Glutamatergic neuron (in vitro differentiated cells): Measurements from ENCODE around the gene ANKH. TPM values are rescaled to one million over a fixed set of nuclear protein-coding genes. Genes with fewer than 3 reads are reported as not detected.

ENCODE experiments used
- DNase-seq: peaks from one replicate; pipeline ENCODE4 v3.0.0; 2022
- H3K27ac Mint-ChIP-seq: one replicate; pipeline ENCODE4 v1.8.0; 2020; ENCODE audit warnings: mild to moderate bottlenecking, mixed read lengths, inconsistent platforms; ENCODE audit not compliant: unreplicated experiment
- H3K27me3 Mint-ChIP-seq: one replicate; pipeline ENCODE4 v1.8.0; 2020; ENCODE audit warnings: mild to moderate bottlenecking, moderate library complexity, mixed read lengths, inconsistent platforms; ENCODE audit not compliant: unreplicated experiment
- H3K36me3 Mint-ChIP-seq: one replicate; pipeline ENCODE4 v1.8.0; 2020; ENCODE audit warnings: mild to moderate bottlenecking, mixed read lengths, inconsistent platforms; ENCODE audit not compliant: unreplicated experiment
- H3K4me1 Mint-ChIP-seq: one replicate; pipeline ENCODE4 v1.8.0; 2020; ENCODE audit warnings: mild to moderate bottlenecking, low read depth, mixed read lengths, inconsistent platforms; ENCODE audit not compliant: unreplicated experiment
- H3K4me3 Mint-ChIP-seq: one replicate; pipeline ENCODE4 v1.8.0; 2020; ENCODE audit warnings: mild to moderate bottlenecking, mixed read lengths, inconsistent platforms; ENCODE audit not compliant: unreplicated experiment
- H3K9me3 Mint-ChIP-seq: one replicate; pipeline ENCODE4 v1.8.0; 2020; ENCODE audit warnings: mild to moderate bottlenecking, moderate library complexity, mixed read lengths, inconsistent platforms; ENCODE audit not compliant: unreplicated experiment
- total RNA-seq: library from RNA; stranded (reverse); fragmentation: NEBNext Ultra II Directional; extraction: Animal tissue kit (Norgen Biotek cat#: 25700); gene quantifications from one replicate; pipeline ENCODE4 v1.2.1, GENCODE V29; 2021; ENCODE audit not compliant: unreplicated experiment
- TF ChIP-seq, protein P1 (sequence below): fragments of 200-600 bp; sonication (generic); IDR thresholded peaks from one replicate; pipeline ENCODE4 v1.5.0; 2021; ENCODE audit not compliant: partially characterized antibody, unreplicated experiment

Gene ANKH
- total RNA-seq, 1 donor from 2014 or later, result 83.3 TPM

DNA sequence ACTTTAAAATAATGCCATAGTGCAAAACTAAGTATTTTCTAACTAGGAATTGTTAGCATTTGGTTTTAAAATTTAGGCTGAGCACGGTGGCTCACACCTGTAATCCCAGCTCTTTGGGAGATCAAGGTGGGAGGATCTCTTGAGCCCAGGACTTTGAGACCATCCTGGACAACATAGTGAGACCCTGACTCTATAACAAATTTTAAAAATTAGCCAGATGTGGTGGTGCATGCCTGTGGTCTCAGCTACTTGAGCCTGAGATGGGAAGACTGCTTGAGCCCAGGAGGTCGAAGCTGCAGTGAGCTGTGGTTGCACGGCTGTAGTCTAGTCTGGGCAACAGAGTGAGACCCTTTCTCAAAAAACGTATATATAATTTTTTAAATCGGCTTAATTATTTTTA lies 202.2 kb downstream of the ANKH start:
- Mint-ChIP-seq H3K4me1 (peaks cover 11% of the 10 kb centered on the region), H3K36me3 (no peaks in the 10 kb centered on the region), H3K27me3 (peaks cover 4% of the 10 kb centered on the region), H3K9me3 (peaks cover 1% of the 10 kb centered on the region), H3K27ac (no peak overlapping the region), H3K4me3 (no peak overlapping the region)
- no peak for DNase-seq
- TF ChIP-seq, protein P1, sequence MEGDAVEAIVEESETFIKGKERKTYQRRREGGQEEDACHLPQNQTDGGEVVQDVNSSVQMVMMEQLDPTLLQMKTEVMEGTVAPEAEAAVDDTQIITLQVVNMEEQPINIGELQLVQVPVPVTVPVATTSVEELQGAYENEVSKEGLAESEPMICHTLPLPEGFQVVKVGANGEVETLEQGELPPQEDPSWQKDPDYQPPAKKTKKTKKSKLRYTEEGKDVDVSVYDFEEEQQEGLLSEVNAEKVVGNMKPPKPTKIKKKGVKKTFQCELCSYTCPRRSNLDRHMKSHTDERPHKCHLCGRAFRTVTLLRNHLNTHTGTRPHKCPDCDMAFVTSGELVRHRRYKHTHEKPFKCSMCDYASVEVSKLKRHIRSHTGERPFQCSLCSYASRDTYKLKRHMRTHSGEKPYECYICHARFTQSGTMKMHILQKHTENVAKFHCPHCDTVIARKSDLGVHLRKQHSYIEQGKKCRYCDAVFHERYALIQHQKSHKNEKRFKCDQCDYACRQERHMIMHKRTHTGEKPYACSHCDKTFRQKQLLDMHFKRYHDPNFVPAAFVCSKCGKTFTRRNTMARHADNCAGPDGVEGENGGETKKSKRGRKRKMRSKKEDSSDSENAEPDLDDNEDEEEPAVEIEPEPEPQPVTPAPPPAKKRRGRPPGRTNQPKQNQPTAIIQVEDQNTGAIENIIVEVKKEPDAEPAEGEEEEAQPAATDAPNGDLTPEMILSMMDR, result no peak

DNA sequence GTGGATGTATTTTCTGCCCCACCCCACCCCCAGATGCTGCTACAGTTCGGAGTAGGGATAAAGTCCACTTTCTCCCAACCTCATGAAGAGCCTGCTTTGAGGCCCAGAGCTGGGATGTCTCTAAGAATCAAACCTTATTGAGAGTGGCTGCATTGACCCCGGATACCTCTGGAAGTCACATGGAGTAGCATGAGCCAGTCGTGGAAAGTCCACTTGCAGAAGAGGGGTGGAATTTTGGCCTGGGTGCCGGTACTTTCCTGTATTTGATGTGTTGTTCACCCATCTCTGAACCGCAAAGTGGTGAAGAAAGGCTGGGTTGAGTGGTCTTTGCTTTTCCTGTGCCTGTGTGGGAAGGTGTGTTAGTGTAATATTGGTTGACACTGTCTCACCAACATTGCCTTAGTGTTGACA lies 203.4 kb downstream of the ANKH start:
- Mint-ChIP-seq H3K9me3 (peaks cover 4% of the 10 kb centered on the region), H3K27me3 (peaks cover 5% of the 10 kb centered on the region), H3K4me3 (no peak overlapping the region), H3K27ac (no peak overlapping the region), H3K4me1 (peaks cover 12% of the 10 kb centered on the region), H3K36me3 (no peaks in the 10 kb centered on the region)
- TF ChIP-seq, protein P1, result no peak
- no peak for DNase-seq

DNA sequence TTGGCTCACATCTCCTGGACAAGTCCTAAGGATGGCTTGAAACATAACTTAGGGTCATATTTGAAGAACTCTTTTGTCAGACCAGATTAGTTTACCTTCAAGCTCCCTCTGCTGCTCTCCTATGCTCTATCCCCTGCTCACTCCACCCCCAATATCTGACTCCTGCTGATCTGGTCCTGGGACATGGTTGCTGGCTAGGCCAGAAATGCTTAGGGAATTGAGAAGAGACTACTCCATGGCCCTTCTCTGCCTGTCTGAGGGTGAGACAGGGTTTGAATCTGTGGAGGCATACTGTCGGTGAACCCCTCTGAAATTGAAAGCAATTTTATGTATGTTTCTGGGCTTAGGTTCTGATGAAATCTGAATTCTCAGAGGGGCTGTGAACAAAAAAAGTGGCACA lies 203.8 kb downstream of the ANKH start:
- DNase-seq, result no peak
- Mint-ChIP-seq H3K27ac (no peak overlapping the region), H3K4me3 (no peak overlapping the region), H3K4me1 (peaks cover 12% of the 10 kb centered on the region), H3K27me3 (peaks cover 5% of the 10 kb centered on the region), H3K9me3 (peaks cover 4% of the 10 kb centered on the region), H3K36me3 (no peaks in the 10 kb centered on the region)
- TF ChIP-seq, protein P1, result no peak

DNA sequence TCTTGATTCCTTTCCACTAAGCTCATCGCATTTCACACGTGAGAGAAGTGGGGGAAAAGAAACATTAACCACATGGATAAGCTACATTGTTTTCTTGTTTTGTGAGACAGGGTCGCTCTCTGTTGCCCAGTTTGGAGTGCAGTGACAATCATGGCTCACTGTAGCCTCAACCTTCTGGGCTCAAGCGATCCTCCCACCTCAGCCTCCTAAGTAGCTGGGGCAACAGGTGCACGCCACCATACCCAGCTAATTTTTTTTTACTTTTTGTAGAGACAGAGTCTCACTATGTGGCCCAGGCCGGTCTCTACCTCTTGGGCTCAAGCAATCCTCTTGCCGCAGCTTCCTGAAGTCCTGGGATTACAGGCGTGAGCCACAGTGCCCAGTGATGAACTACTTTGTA lies 204.3 kb downstream of the ANKH start:
- H3K4me1 Mint-ChIP-seq, result peaks cover 12% of the 10 kb centered on the region
- H3K27me3 Mint-ChIP-seq, result peaks cover 5% of the 10 kb centered on the region
- no peak overlapping the region for H3K4me3 Mint-ChIP-seq
- no peak for DNase-seq
- no peaks in the 10 kb centered on the region for H3K36me3 Mint-ChIP-seq
- H3K27ac Mint-ChIP-seq, result no peak overlapping the region
- TF ChIP-seq, protein P1, result no peak
- H3K9me3 Mint-ChIP-seq, result peaks cover 4% of the 10 kb centered on the region

DNA sequence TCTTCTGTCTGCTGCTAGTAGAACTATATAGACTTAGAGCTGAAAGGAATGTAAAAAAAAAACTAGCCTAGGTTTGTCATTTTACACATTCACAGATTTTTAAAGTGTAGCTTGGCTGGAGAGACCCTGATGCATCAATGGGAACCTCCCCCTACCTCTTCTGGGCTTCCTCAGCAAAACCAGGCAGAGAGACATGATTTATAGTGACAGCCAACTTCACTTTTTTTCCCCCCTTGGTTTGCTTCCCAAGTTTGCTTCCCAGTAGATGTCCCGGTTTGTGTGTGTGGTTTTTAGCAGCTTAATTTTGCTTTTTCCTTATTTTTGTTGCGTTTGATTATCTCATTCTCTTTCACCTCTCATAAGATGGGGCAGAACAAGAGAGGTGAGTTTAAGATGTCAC lies 205.2 kb downstream of the ANKH start:
- peak overlapping the region; percentile 79 for H3K4me3 Mint-ChIP-seq
- DNase-seq, result no peak
- H3K27me3 Mint-ChIP-seq, result peaks cover 5% of the 10 kb centered on the region
- TF ChIP-seq, protein P1, result no peak
- H3K4me1 Mint-ChIP-seq, result peaks cover 12% of the 10 kb centered on the region
- no peak overlapping the region for H3K27ac Mint-ChIP-seq
- peaks cover 4% of the 10 kb centered on the region for H3K9me3 Mint-ChIP-seq
- H3K36me3 Mint-ChIP-seq, result no peaks in the 10 kb centered on the region
